WERI-Rb-1 (cell line): ENCODE data around the gene SIPA1L2.
A peak's percentile ranks its signal among the peaks of the same experiment; 100 is the strongest.

Experiments used
- DNase-seq: peaks from one replicate; pipeline ENCODE4 v3.0.0-alpha.2; 2020
- H3K27ac ChIP-seq: fragments of 250-450 bp; sonication (Bioruptor Pico); 2 replicates; pipeline ENCODE4 v1.5.1; 2020; ENCODE audit warnings: mild to moderate bottlenecking, moderate library complexity
- H3K27me3 ChIP-seq: fragments of 250-450 bp; sonication (Bioruptor Pico); 2 replicates; pipeline ENCODE4 v1.5.1; 2021; ENCODE audit warnings: mild to moderate bottlenecking, low read depth, moderate library complexity; ENCODE audit not compliant: insufficient read depth, severe bottlenecking
- H3K36me3 ChIP-seq: fragments of 250-450 bp; sonication (Bioruptor Pico); 2 replicates; pipeline ENCODE4 v1.5.1; 2020; ENCODE audit warnings: mild to moderate bottlenecking, moderate library complexity
- H3K4me3 ChIP-seq: 2 replicates; pipeline ENCODE4 v1.5.1; 2011; ENCODE audit warnings: low read depth, mild to moderate bottlenecking, control low read depth, low read length
- H3K9me3 ChIP-seq: fragments of 250-450 bp; sonication (Bioruptor Pico); 2 replicates; pipeline ENCODE4 v1.5.1; 2021; ENCODE audit warnings: mild to moderate bottlenecking, moderate library complexity; ENCODE audit not compliant: severe bottlenecking
- TF ChIP-seq, protein P1 (sequence below): IDR thresholded peaks from 2 replicates; pipeline ENCODE4 v1.5.1; 2011; ENCODE audit warnings: low read depth, mild to moderate bottlenecking, control low read depth, inconsistent platforms, low read length

The SIPA1L2 gene

DNA sequence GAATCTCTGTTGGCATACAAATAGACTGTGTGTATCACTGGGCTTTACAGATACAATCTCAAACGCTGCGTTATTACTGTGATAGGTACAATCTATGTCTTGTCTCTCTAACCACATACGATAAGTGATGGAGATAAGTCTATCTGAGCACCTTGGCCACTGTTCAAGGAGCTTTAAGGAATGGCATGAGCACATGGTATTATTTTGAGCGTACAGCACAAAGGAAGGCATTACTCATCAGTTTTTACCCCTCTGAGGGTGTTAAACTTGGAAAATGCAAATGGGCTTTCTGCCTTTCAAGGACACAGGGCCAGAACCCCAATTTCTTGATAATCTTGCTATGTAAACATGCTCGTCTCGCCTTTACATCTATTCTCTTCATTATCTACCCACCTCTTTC is 11.6 kb upstream of the SIPA1L2 start:
- H3K9me3 ChIP-seq: no peaks in the 10 kb centered on the region
- no peak overlapping the region for H3K27ac ChIP-seq
- H3K27me3 ChIP-seq: no peaks in the 10 kb centered on the region
- TF ChIP-seq, protein P1, sequence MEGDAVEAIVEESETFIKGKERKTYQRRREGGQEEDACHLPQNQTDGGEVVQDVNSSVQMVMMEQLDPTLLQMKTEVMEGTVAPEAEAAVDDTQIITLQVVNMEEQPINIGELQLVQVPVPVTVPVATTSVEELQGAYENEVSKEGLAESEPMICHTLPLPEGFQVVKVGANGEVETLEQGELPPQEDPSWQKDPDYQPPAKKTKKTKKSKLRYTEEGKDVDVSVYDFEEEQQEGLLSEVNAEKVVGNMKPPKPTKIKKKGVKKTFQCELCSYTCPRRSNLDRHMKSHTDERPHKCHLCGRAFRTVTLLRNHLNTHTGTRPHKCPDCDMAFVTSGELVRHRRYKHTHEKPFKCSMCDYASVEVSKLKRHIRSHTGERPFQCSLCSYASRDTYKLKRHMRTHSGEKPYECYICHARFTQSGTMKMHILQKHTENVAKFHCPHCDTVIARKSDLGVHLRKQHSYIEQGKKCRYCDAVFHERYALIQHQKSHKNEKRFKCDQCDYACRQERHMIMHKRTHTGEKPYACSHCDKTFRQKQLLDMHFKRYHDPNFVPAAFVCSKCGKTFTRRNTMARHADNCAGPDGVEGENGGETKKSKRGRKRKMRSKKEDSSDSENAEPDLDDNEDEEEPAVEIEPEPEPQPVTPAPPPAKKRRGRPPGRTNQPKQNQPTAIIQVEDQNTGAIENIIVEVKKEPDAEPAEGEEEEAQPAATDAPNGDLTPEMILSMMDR: no peak
- H3K4me3 ChIP-seq: no peak overlapping the region
- DNase-seq: no peak
- H3K36me3 ChIP-seq: no peaks in the 10 kb centered on the region

GRCh38 chr1:232636799-232637198 is 6.9 kb upstream of the SIPA1L2 start:
- TF ChIP-seq, protein P1: no peak
- no peaks in the 10 kb centered on the region for H3K9me3 ChIP-seq
- no peak overlapping the region for H3K4me3 ChIP-seq
- no peaks in the 10 kb centered on the region for H3K27me3 ChIP-seq
- H3K27ac ChIP-seq: no peak overlapping the region
- no peaks in the 10 kb centered on the region for H3K36me3 ChIP-seq
- no peak for DNase-seq

- Histone ChIP-seq H3K4me3 (no peak overlapping the region), H3K27me3 (no peaks in the 10 kb centered on the region), H3K36me3 (no peaks in the 10 kb centered on the region), H3K27ac (no peak overlapping the region), H3K9me3 (no peaks in the 10 kb centered on the region)
- DNase-seq: no peak
- TF ChIP-seq, protein P1: peak; percentile 56
These were observed 5.9 kb upstream of the SIPA1L2 start for GRCh38 chr1:232635778-232636356.

- H3K4me3 ChIP-seq: no peak overlapping the region
- no peaks in the 10 kb centered on the region for H3K36me3 ChIP-seq
- no peak for DNase-seq
- TF ChIP-seq, protein P1: no peak; the same call in 1 of the 2 replicates
- no peaks in the 10 kb centered on the region for H3K9me3 ChIP-seq
- H3K27me3 ChIP-seq: no peaks in the 10 kb centered on the region
- H3K27ac ChIP-seq: no peak overlapping the region
These were observed 5.3 kb upstream of the SIPA1L2 start for GRCh38 chr1:232635279-232635678.

- H3K36me3 ChIP-seq: no peaks in the 10 kb centered on the region
- TF ChIP-seq, protein P1: peak; percentile 24; the same call in 1 of the 2 replicates
- H3K9me3 ChIP-seq: no peaks in the 10 kb centered on the region
- no peak overlapping the region for H3K4me3 ChIP-seq
- no peak overlapping the region for H3K27ac ChIP-seq
- peak; percentile 46 for DNase-seq
- H3K27me3 ChIP-seq: peaks cover 5% of the 10 kb centered on the region
These were observed 4.2 kb upstream of the SIPA1L2 start for GRCh38 chr1:232634096-232634495.

GRCh38 chr1:232630894-232631195 is 912 bp upstream of the SIPA1L2 start:
- peak overlapping the region; percentile 76 for H3K4me3 ChIP-seq
- no peaks in the 10 kb centered on the region for H3K36me3 ChIP-seq
- no peak overlapping the region for H3K27ac ChIP-seq
- no peak for DNase-seq
- TF ChIP-seq, protein P1: no peak
- H3K27me3 ChIP-seq: peaks cover 18% of the 10 kb centered on the region
- no peaks in the 10 kb centered on the region for H3K9me3 ChIP-seq
